Measurements from ENCODE around the gene KIAA1217. TPM values are rescaled to one million over a fixed set of nuclear protein-coding genes. Genes with fewer than 3 reads are reported as not detected.

The KIAA1217 gene
- total and polyA plus RNA-seq, 9 of the 15 experiments (the other 6 are each of a cell fraction or from before 2014, with no cell fraction given) = 0.04 TPM; not detected in 8

- H3K36me3 ChIP-seq (ENCODE audit: control insufficient read depth, insufficient read depth, low read length) = no peaks in the 10 kb centered on the region
- ATAC-seq (no peak), FAIRE-seq (no peak), DNase-seq (ENCODE audit: extremely low read depth in 1 of 4, low spot score in 3 of 4) (no peak)
- H3K9me3 ChIP-seq (replicated peaks; ENCODE audit: control insufficient read depth, insufficient read depth, low read depth, low read length) = no peaks in the 10 kb centered on the region
- no TSS peak for BruUV-seq (replicated peaks)
- H4K20me1 ChIP-seq (replicated peaks; ENCODE audit: control insufficient read depth, insufficient read depth, low read length) = no peaks in the 10 kb centered on the region
- no peak overlapping the region for H3K9ac ChIP-seq (ENCODE audit: insufficient read depth in 1 of 2, low read depth in 2 of 2, low read length in 2 of 2)
- CTCF ChIA-PET (ENCODE audit: low intra/inter-chr PET ratio) = no interaction called here
- intact Hi-C loops (cut with micrococcal nuclease) (no loop called here), in situ Hi-C loops (cut with MboI) (no loop called here)
- 15% methylated on average over 2 of the region's 2 CpGs for WGBS (ENCODE audit: insufficient coverage, low coverage, missing lambda C conversion rate)
- POLR2A ChIA-PET = no interaction called here
- no peak overlapping the region for H2AFZ ChIP-seq (ENCODE audit: low read depth, low read length)
- no peaks in the 10 kb centered on the region for H3K9me1 ChIP-seq (ENCODE audit: control insufficient read depth, insufficient read depth, low read length)
- no peak overlapping the region for H3K4me2 ChIP-seq (ENCODE audit: insufficient read depth, low read length)
- H3K27ac ChIP-seq (ENCODE audit: extremely low read depth, low read depth, low read length) = no peak overlapping the region
- no peaks in the 10 kb centered on the region for H3K79me2 ChIP-seq (ENCODE audit: control insufficient read depth, insufficient read depth, low read length)
- peaks cover 17 to 47% of the 10 kb centered on the region in 2 experiments for H3K27me3 ChIP-seq (ENCODE audit: control insufficient read depth in 2 of 2, insufficient read depth in 2 of 2, low read length in 2 of 2)
- peaks cover 2 to 4% of the 10 kb centered on the region in 2 experiments; a peak in 4 of 5 replicates for H3K4me1 ChIP-seq (replicated peaks in 1 of 2; ENCODE audit: control insufficient read depth in 2 of 2, insufficient read depth in 2 of 2, low read length in 2 of 2)
- no peak overlapping the region for H3K4me3 ChIP-seq
- no peak for TF ChIP-seq STAT5B (CRISPR knock-in tag; IDR thresholded peaks at IDR 0.05)
- TF ChIP-seq ELK3 (CRISPR knock-in tag; IDR thresholded peaks at IDR 0.05) = no peak
- no peak for TF ChIP-seq PBX2 (CRISPR knock-in tag; IDR thresholded peaks at IDR 0.05; ENCODE audit: low read depth)
- no peak for TF ChIP-seq PBX2 (tag; conservative IDR thresholded peaks at IDR 0.05; ENCODE audit: low read depth)
- TF ChIP-seq SRF (CRISPR knock-in tag; IDR thresholded peaks at IDR 0.05) = no peak
- TF ChIP-seq MTA3 (IDR thresholded peaks at IDR 0.05; ENCODE audit: borderline replicate concordance) = no peak
- TF ChIP-seq IFI16 (CRISPR knock-in tag; IDR thresholded peaks at IDR 0.05) = no peak
- TF ChIP-seq DPF2 (IDR thresholded peaks at IDR 0.05) = no peak
- TF ChIP-seq PHB2 (IDR thresholded peaks at IDR 0.05; ENCODE audit: low read depth) = no peak
- TF ChIP-seq NKRF (IDR thresholded peaks at IDR 0.05; ENCODE audit: borderline replicate concordance) = no peak
- no peak for TF ChIP-seq THRB (CRISPR knock-in tag; conservative IDR thresholded peaks at IDR 0.05)
- no peak for TF ChIP-seq WHSC1 (IDR thresholded peaks at IDR 0.05; ENCODE audit: low read length)
These were observed 342.2 kb downstream of the KIAA1217 start for GRCh38 chr10:24551161-24551560.
